Muscle of leg (tissue), 11 donors: ENCODE results near the gene PICK1. TPM values are rescaled to one million over a fixed set of nuclear protein-coding genes. Genes with fewer than 3 reads are reported as not detected.

ENCODE experiments used
- DNase-seq: peaks from one replicate; pipeline ENCODE4 v3.0.0; 2013
- H3K27ac ChIP-seq: one replicate; pipeline ENCODE4 v1.5.1; 2013; ENCODE audit warnings: mild to moderate bottlenecking, low read length, control low read depth
- H3K27me3 ChIP-seq: one replicate; pipeline ENCODE4 v1.6.1; 2013; ENCODE audit warnings: low read length; ENCODE audit not compliant: control insufficient read depth, insufficient read depth
- H3K36me3 ChIP-seq: one replicate; pipeline ENCODE4 v1.6.1; 2013; ENCODE audit warnings: low read length; ENCODE audit not compliant: control insufficient read depth, insufficient read depth
- H3K4me1 ChIP-seq: one replicate; pipeline ENCODE4 v1.6.1; 2013; ENCODE audit warnings: low read length; ENCODE audit not compliant: control insufficient read depth, insufficient read depth
- H3K4me3 ChIP-seq: one replicate; pipeline ENCODE4 v1.5.1; 2013; ENCODE audit warnings: low read length, control low read depth
- H3K9me3 ChIP-seq: replicated peaks from 2 replicates; pipeline ENCODE4 v1.6.1; 2013; ENCODE audit warnings: low read depth, low read length; ENCODE audit not compliant: control insufficient read depth
- WGBS: methylation state at CpG from one replicate; pipeline ENCODE4 v1.1.5; 2013; ENCODE audit warnings: missing lambda C conversion rate; ENCODE audit not compliant: insufficient coverage; 5-methylcytosine and 5-hydroxymethylcytosine counted together
- polyA plus RNA-seq, 8 donors: library from polyadenylated mRNA; unstranded; fragments of 120-200 nt; gene quantifications; one replicate each; pipeline versions ENCODE4 v1.2.1 to v1.2.3, GENCODE V29; 2013; ENCODE audit warnings: inconsistent platforms in 1 of 8, low replicate concordance in 1 of 8; ENCODE audit not compliant: insufficient read length in 8 of 8, insufficient read depth in 1 of 8
- total RNA-seq: library from RNA; stranded (reverse); fragments of 120-200 nt; gene quantifications from one replicate; pipeline ENCODE4 v1.2.4, GENCODE V29; 2013

PICK1 gene
- total and polyA plus RNA-seq, 9 donors = 8.8 to 13.1 (median 10.6) TPM

- Histone ChIP-seq H3K36me3 (peaks cover 54% of the 10 kb centered on the region), H3K4me1 (peaks cover 60% of the 10 kb centered on the region), H3K27ac (peak overlapping the region; percentile 94), H3K27me3 (no peaks in the 10 kb centered on the region), H3K4me3 (peak overlapping the region; percentile 21), H3K9me3 (no peaks in the 10 kb centered on the region)
- no peak for DNase-seq
- WGBS = 75% methylated on average over 7 of the region's 13 CpGs
Observed at GRCh38 chr22:38068641-38069371, 11.6 kb downstream of the PICK1 start.

- Histone ChIP-seq H3K4me1 (peaks cover 60% of the 10 kb centered on the region), H3K27me3 (no peaks in the 10 kb centered on the region), H3K27ac (peak overlapping the region; percentile 94), H3K36me3 (peaks cover 59% of the 10 kb centered on the region), H3K4me3 (peak overlapping the region; percentile 21), H3K9me3 (no peaks in the 10 kb centered on the region)
- 54% methylated on average over 6 of the region's 21 CpGs for WGBS
- DNase-seq = peak; percentile 84
Observed at GRCh38 chr22:38069372-38070249, 12.4 kb downstream of the PICK1 start.

- Histone ChIP-seq H3K4me3 (no peak overlapping the region), H3K27me3 (no peaks in the 10 kb centered on the region), H3K36me3 (peaks cover 51% of the 10 kb centered on the region), H3K4me1 (peaks cover 60% of the 10 kb centered on the region), H3K27ac (peak overlapping the region; percentile 94), H3K9me3 (no peaks in the 10 kb centered on the region)
- no peak for DNase-seq
- 63% methylated on average over 5 of the region's 11 CpGs for WGBS
Observed at GRCh38 chr22:38070250-38070921, 13.2 kb downstream of the PICK1 start.

- peaks cover 44% of the 10 kb centered on the region for H3K36me3 ChIP-seq
- H3K27ac ChIP-seq = peak overlapping the region; percentile 94
- no peak for DNase-seq
Observed at GRCh38 chr22:38071421-38072321, 14.5 kb downstream of the PICK1 start.

GRCh38 chr22:38072322-38073149 is 15.3 kb downstream of the PICK1 start:
- no peak overlapping the region for H3K27ac ChIP-seq
- 90% methylated on average over 24 of the region's 25 CpGs for WGBS

More at GRCh38 chr22:38071421-38072321, 14.5 kb downstream of the PICK1 start:
- Histone ChIP-seq H3K4me1 (peaks cover 58% of the 10 kb centered on the region), H3K4me3 (no peak overlapping the region), H3K27me3 (no peaks in the 10 kb centered on the region), H3K9me3 (no peaks in the 10 kb centered on the region)
- WGBS = 85% methylated on average over 21 of the region's 22 CpGs

GRCh38 chr22:38073150-38074130 is 16.2 kb downstream of the PICK1 start:
- Histone ChIP-seq H3K27ac (no peak overlapping the region), H3K9me3 (no peaks in the 10 kb centered on the region), H3K4me1 (peaks cover 42% of the 10 kb centered on the region), H3K4me3 (no peak overlapping the region), H3K36me3 (peaks cover 36% of the 10 kb centered on the region), H3K27me3 (no peaks in the 10 kb centered on the region)
- 88% methylated on average over 18 of the region's 28 CpGs for WGBS
- no peak for DNase-seq

More at GRCh38 chr22:38072322-38073149, 15.3 kb downstream of the PICK1 start:
- Histone ChIP-seq H3K27me3 (no peaks in the 10 kb centered on the region), H3K4me1 (peaks cover 51% of the 10 kb centered on the region), H3K36me3 (peaks cover 44% of the 10 kb centered on the region), H3K9me3 (no peaks in the 10 kb centered on the region), H3K4me3 (no peak overlapping the region)
- no peak for DNase-seq

GRCh38 chr22:38074181-38075104 is 17.2 kb downstream of the PICK1 start:
- H3K9me3 ChIP-seq = no peaks in the 10 kb centered on the region
- H3K4me3 ChIP-seq = no peak overlapping the region
- H3K36me3 ChIP-seq = peaks cover 36% of the 10 kb centered on the region
- DNase-seq = no peak
- WGBS = 71% methylated on average over 39 of the region's 47 CpGs
- no peak overlapping the region for H3K27ac ChIP-seq
- no peaks in the 10 kb centered on the region for H3K27me3 ChIP-seq
- H3K4me1 ChIP-seq = peaks cover 32% of the 10 kb centered on the region
